Natural killer cell (primary cell): ENCODE measurements around the gene RASSF4. TPM values are rescaled to one million over a fixed set of nuclear protein-coding genes. Genes with fewer than 3 reads are reported as not detected.

Source experiments
- ATAC-seq, 3 donors: fragments of 150-1000 bp in 2 of 3; fragments of 200-7000 bp in 1 of 3; cut with Tn5 transposase; 1 replicate in 1 of 3; 2 replicates in 2 of 3; pipeline ENCODE4 v1.10.0; 2021; ENCODE audit warnings: mild to moderate bottlenecking in 2 of 3, moderate library complexity in 2 of 3
- DNase-seq, 2 donors: peaks; one replicate each; pipeline versions ENCODE4 v3.0.0 to v3.0.0-alpha.2; 2013 to 2021; ENCODE audit warnings: mixed read lengths in 1 of 2
- H3K27ac ChIP-seq: one replicate; pipeline ENCODE4 v1.5.1; 2013; ENCODE audit warnings: mild to moderate bottlenecking, low read length
- H3K27me3 ChIP-seq: one replicate; pipeline ENCODE4 v1.6.1; 2013; ENCODE audit warnings: low read length; ENCODE audit not compliant: control insufficient read depth, insufficient read depth
- H3K36me3 ChIP-seq: one replicate; pipeline ENCODE4 v1.6.1; 2013; ENCODE audit warnings: low read length; ENCODE audit not compliant: control insufficient read depth, insufficient read depth
- H3K4me1 ChIP-seq: one replicate; pipeline ENCODE4 v1.6.1; 2013; ENCODE audit warnings: low read length; ENCODE audit not compliant: control insufficient read depth, insufficient read depth
- H3K4me3 ChIP-seq: one replicate; pipeline ENCODE4 v1.5.1; 2013; ENCODE audit warnings: low read length
- H3K9me3 ChIP-seq: one replicate; pipeline ENCODE4 v1.6.1; 2013; ENCODE audit warnings: low read length; ENCODE audit not compliant: control insufficient read depth, insufficient read depth
- H3K27ac Mint-ChIP-seq, 2 donors: one replicate each; pipeline ENCODE4 v1.8.0; 2022; ENCODE audit warnings: mild to moderate bottlenecking in 2 of 2, mixed read lengths in 2 of 2, moderate library complexity in 1 of 2
- H3K27me3 Mint-ChIP-seq, 2 donors: one replicate each; pipeline ENCODE4 v1.8.0; 2022; ENCODE audit warnings: low read depth in 2 of 2, mixed read lengths in 2 of 2
- H3K36me3 Mint-ChIP-seq: one replicate; pipeline ENCODE4 v1.8.0; 2022; ENCODE audit warnings: mixed read lengths
- H3K4me1 Mint-ChIP-seq, 2 donors: one replicate each; pipeline ENCODE4 v1.8.0; 2022; ENCODE audit warnings: mixed read lengths in 2 of 2
- H3K4me3 Mint-ChIP-seq: one replicate; pipeline ENCODE4 v1.8.0; 2022; ENCODE audit warnings: mild to moderate bottlenecking, moderate library complexity, mixed read lengths
- H3K9me3 Mint-ChIP-seq, 2 donors: one replicate each; pipeline ENCODE4 v1.8.0; 2022; ENCODE audit warnings: mixed read lengths in 2 of 2
- CTCF ChIP-seq: fragments of 200-600 bp; IDR thresholded peaks from one replicate; pipeline ENCODE4 v1.8.0; 2022; ENCODE audit warnings: antibody characterized with exemption
- WGBS: methylation state at CpG from one replicate; pipeline ENCODE4 v1.1.7; 2013; ENCODE audit warnings: missing lambda C conversion rate; ENCODE audit not compliant: insufficient coverage; 5-methylcytosine and 5-hydroxymethylcytosine counted together
- intact Hi-C: fragments of 100-400 bp; cut with micrococcal nuclease; formaldehyde crosslinking; loops from one replicate; pipeline ENCODE4 v1.14.2; 2022
- total RNA-seq, 4 donors: library from RNA; stranded (reverse); fragments of 120-200 nt in 1 of 4; gene quantifications; one replicate each; pipeline versions ENCODE4 v1.2.3 to v1.2.4, GENCODE V29; 2013 to 2022

RASSF4 gene
- total RNA-seq, 3 donors from 2014 or later (not counting 1 experiment from before 2014, with no cell fraction given): 99.8 to 116 (median 104) TPM

DNA sequence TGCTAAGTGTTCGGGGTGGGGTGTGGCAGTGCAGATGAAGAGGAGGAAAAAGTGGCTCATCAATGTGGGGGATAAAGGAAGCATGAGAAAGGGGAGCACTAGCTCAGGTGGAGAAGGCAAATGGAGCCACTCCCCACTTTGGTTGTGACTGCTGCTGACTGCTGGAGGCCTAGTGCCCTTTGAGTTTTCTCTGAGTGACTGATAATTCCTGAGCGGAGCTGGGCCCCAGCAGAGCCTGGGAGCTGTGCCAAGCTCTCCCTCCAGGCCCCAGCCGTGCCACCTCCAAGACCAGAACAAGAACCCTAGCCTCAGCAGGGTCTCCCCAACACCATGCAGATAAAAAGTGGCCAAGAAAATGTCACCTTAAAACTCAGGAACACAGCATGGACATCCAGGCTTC lies 9.7 kb upstream of the RASSF4 start:
- Histone ChIP-seq H3K9me3 (no peaks in the 10 kb centered on the region), H3K4me3 (no peak overlapping the region), H3K36me3 (peaks cover 5% of the 10 kb centered on the region), H3K27ac (no peak overlapping the region), H3K4me1 (peaks cover 19% of the 10 kb centered on the region), H3K27me3 (no peaks in the 10 kb centered on the region)
- no peak for DNase-seq
- no peak for TF ChIP-seq CTCF
- H3K4me1 Mint-ChIP-seq: peaks cover 35 to 42% of the 10 kb centered on the region in 2 donors
- no peaks in the 10 kb centered on the region for H3K27me3 Mint-ChIP-seq
- intact Hi-C loops: no loop called here
- ATAC-seq: no peak
- H3K9me3 Mint-ChIP-seq: peaks cover 3% of the 10 kb centered on the region in 2 donors
- WGBS: 92% methylated on average over 3 of the region's 3 CpGs
- peaks cover 6% of the 10 kb centered on the region for H3K36me3 Mint-ChIP-seq
- peak overlapping the region in 1 of 2 donors; percentile 14 for H3K27ac Mint-ChIP-seq
- no peak overlapping the region for H3K4me3 Mint-ChIP-seq

- Histone ChIP-seq H3K4me1 (peaks cover 19% of the 10 kb centered on the region), H3K9me3 (no peaks in the 10 kb centered on the region), H3K36me3 (peaks cover 5% of the 10 kb centered on the region), H3K27ac (no peak overlapping the region), H3K27me3 (no peaks in the 10 kb centered on the region), H3K4me3 (no peak overlapping the region)
- Mint-ChIP-seq H3K4me1 (peaks cover 36 to 44% of the 10 kb centered on the region in 2 donors), H3K27me3 (no peaks in the 10 kb centered on the region), H3K27ac (peak overlapping the region; percentile 17 to 21), H3K4me3 (no peak overlapping the region), H3K9me3 (no peaks in the 10 kb centered on the region), H3K36me3 (no peaks in the 10 kb centered on the region)
- DNase-seq (no peak), ATAC-seq (no peak)
- intact Hi-C loops: no loop called here
- no peak for TF ChIP-seq CTCF
- 92% methylated on average over 10 of the region's 10 CpGs for WGBS
These were observed 9.0 kb upstream of the RASSF4 start for GRCh38 chr10:44950326-44951225.

- Mint-ChIP-seq H3K36me3 (no peaks in the 10 kb centered on the region), H3K27ac (no peak overlapping the region), H3K4me1 (peaks cover 36 to 44% of the 10 kb centered on the region in 2 donors), H3K9me3 (no peaks in the 10 kb centered on the region), H3K27me3 (no peaks in the 10 kb centered on the region), H3K4me3 (no peak overlapping the region)
- Histone ChIP-seq H3K9me3 (no peaks in the 10 kb centered on the region), H3K27ac (no peak overlapping the region), H3K36me3 (peaks cover 8% of the 10 kb centered on the region), H3K4me1 (peaks cover 19% of the 10 kb centered on the region), H3K27me3 (no peaks in the 10 kb centered on the region), H3K4me3 (no peak overlapping the region)
- no peak for TF ChIP-seq CTCF
- no peak for DNase-seq
- WGBS: 94% methylated on average over 5 of the region's 7 CpGs
- no peak for ATAC-seq
- intact Hi-C loops: no loop called here
These were observed 7.9 kb upstream of the RASSF4 start for GRCh38 chr10:44951576-44952226.
